HUES48 (cell line): ENCODE data around the gene IQSEC2.

Source experiments
- H3K27ac ChIP-seq: one replicate; pipeline ENCODE4 v1.7.0; 2013; ENCODE audit warnings: low read depth, low read length, inconsistent platforms
- H3K27me3 ChIP-seq: 2 replicates; pipeline ENCODE4 v1.6.1; 2013; ENCODE audit warnings: mild to moderate bottlenecking, low read length; ENCODE audit not compliant: control insufficient read depth, insufficient read depth
- H3K36me3 ChIP-seq: 2 replicates; pipeline ENCODE4 v1.6.1; 2013; ENCODE audit warnings: low read length; ENCODE audit not compliant: control insufficient read depth, insufficient read depth
- H3K4me1 ChIP-seq: 2 replicates; pipeline ENCODE4 v1.6.1; 2013; ENCODE audit warnings: mild to moderate bottlenecking, low read length; ENCODE audit not compliant: control insufficient read depth, insufficient read depth
- H3K4me3 ChIP-seq: 2 replicates; pipeline ENCODE4 v1.5.1; 2013; ENCODE audit warnings: mild to moderate bottlenecking, low read depth, low read length
- H3K9ac ChIP-seq: 2 replicates; pipeline ENCODE4 v1.6.1; 2013; ENCODE audit warnings: mild to moderate bottlenecking, low read depth, low read length, moderate library complexity
- H3K9me3 ChIP-seq: 2 replicates; pipeline ENCODE4 v1.6.1; 2013; ENCODE audit warnings: low read length; ENCODE audit not compliant: control insufficient read depth, insufficient read depth

IQSEC2 gene

GRCh38 chrX:53303195-53303594 lies 21.8 kb upstream of the IQSEC2 start:
- Histone ChIP-seq H3K9ac (no peak overlapping the region), H3K27me3 (no peaks in the 10 kb centered on the region), H3K36me3 (no peaks in the 10 kb centered on the region), H3K27ac (no peak overlapping the region), H3K4me3 (no peak overlapping the region), H3K4me1 (0 out of 2 replicates have a peak, but pooled peaks cover 4% of the 10 kb centered on the region), H3K9me3 (peaks cover 23% of the 10 kb centered on the region)

GRCh38 chrX:53300157-53300556 lies 18.8 kb upstream of the IQSEC2 start:
- H3K27me3 ChIP-seq = no peaks in the 10 kb centered on the region
- no peak overlapping the region for H3K4me3 ChIP-seq
- peaks cover 19% of the 10 kb centered on the region for H3K9me3 ChIP-seq
- no peak overlapping the region for H3K9ac ChIP-seq
- H3K4me1 ChIP-seq = 0 out of 2 replicates have a peak, but pooled peaks cover 4% of the 10 kb centered on the region
- H3K36me3 ChIP-seq = no peaks in the 10 kb centered on the region
- H3K27ac ChIP-seq = no peak overlapping the region

GRCh38 chrX:53294024-53294648 lies 12.8 kb upstream of the IQSEC2 start:
- no peaks in the 10 kb centered on the region for H3K27me3 ChIP-seq
- H3K36me3 ChIP-seq = no peaks in the 10 kb centered on the region
- peaks cover 17% of the 10 kb centered on the region; the same call in 1 of the 2 replicates for H3K9me3 ChIP-seq
- no peak overlapping the region for H3K27ac ChIP-seq
- no peaks in the 10 kb centered on the region for H3K4me1 ChIP-seq
- H3K4me3 ChIP-seq = no peak overlapping the region
- no peak overlapping the region for H3K9ac ChIP-seq

DNA sequence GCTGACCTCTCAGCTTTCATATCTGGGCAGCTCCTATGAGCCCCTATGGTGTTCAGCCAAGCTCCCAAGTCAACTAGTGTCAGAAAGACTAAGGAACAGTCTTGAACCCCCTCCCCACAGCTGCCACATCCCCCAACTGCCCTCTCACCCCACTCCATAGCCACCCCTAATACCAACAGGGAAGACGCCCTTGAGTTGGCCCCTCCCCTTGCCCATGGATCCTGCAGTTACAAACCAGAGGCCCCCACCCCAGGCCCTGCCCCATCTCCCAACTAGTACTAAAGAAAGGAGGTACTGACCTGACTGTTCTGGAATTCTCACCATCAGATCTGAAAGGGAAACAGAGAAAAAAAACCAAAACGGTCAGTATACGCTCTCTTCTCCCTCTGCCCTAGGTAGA lies 10.2 kb upstream of the IQSEC2 start:
- Histone ChIP-seq H3K4me3 (no peak overlapping the region), H3K9me3 (peaks cover 14% of the 10 kb centered on the region; the same call in 1 of the 2 replicates), H3K4me1 (peaks cover 4% of the 10 kb centered on the region; the same call in 1 of the 2 replicates), H3K27me3 (no peaks in the 10 kb centered on the region), H3K9ac (no peak overlapping the region), H3K27ac (no peak overlapping the region), H3K36me3 (0 out of 2 replicates have a peak, but pooled peaks cover 4% of the 10 kb centered on the region)

- Histone ChIP-seq H3K4me3 (no peak overlapping the region), H3K9ac (no peak overlapping the region)
These were observed 9.2 kb upstream of the IQSEC2 start for GRCh38 chrX:53290441-53291041.

DNA sequence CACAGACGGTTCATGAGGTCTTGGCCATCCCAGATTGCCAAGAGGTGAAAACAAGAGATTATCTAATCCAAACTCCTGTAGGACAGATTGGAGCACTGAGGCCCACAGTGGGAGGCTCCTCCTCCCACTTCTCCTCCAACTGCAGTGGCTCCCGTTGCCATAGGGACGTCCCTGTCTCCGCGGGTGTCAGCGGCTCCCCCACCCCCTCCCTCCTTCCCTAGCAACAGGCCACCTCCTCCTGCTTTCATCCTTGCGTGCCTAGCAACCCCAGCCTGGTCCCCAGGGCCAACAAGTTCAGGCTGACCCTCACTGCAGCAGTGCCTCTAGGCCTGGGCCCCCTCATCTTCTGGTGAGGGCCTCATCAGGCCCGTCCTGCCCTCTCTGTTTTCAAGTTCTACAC lies 6.8 kb upstream of the IQSEC2 start:
- Histone ChIP-seq H3K27me3 (no peaks in the 10 kb centered on the region), H3K27ac (no peak overlapping the region), H3K4me3 (no peak overlapping the region), H3K9me3 (peaks cover 19% of the 10 kb centered on the region; the same call in 1 of the 2 replicates), H3K36me3 (0 out of 2 replicates have a peak, but pooled peaks cover 4% of the 10 kb centered on the region), H3K9ac (no peak overlapping the region), H3K4me1 (peaks cover 4% of the 10 kb centered on the region; the same call in 1 of the 2 replicates)

More at GRCh38 chrX:53290441-53291041, 9.2 kb upstream of the IQSEC2 start:
- Histone ChIP-seq H3K4me1 (peaks cover 4% of the 10 kb centered on the region; the same call in 1 of the 2 replicates), H3K27ac (no peak overlapping the region), H3K27me3 (no peaks in the 10 kb centered on the region), H3K9me3 (peaks cover 18% of the 10 kb centered on the region; the same call in 1 of the 2 replicates), H3K36me3 (0 out of 2 replicates have a peak, but pooled peaks cover 4% of the 10 kb centered on the region)

DNA sequence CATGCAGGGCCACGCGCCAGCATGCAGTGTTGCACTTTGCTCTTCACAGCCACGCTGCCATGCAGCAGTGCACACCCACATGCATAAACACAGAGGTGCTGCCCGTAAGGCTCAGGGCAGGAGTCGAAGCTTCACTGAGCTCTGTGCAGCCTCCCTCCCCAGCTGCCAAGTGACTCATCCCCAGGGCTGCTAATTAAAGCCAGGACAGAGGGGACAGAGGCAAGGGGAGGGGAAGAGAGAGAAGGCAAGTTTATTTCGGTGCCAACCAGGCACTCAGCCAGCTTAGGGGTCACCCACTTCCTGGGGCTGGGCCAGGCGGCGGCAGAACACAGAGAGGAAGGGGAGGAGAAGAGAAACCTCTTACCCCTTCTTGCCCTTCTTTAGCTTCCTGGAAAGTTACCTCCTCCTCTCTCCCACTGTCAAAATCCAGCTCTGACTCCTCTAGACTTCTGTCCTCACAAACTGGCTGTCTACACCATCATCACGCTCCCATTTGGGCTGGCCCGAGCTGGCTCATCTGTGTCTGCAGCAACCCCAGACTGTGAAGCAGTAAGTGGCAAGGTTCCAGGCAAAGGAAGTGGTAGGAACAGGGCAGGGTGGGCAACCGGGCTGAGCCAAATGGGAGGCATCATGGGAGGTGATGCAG lies 6.2 kb upstream of the IQSEC2 start:
- Histone ChIP-seq H3K27me3 (no peaks in the 10 kb centered on the region), H3K4me3 (no peak overlapping the region), H3K36me3 (0 out of 2 replicates have a peak, but pooled peaks cover 4% of the 10 kb centered on the region), H3K4me1 (peaks cover 4% of the 10 kb centered on the region; the same call in 1 of the 2 replicates), H3K27ac (no peak overlapping the region), H3K9me3 (peaks cover 20% of the 10 kb centered on the region; the same call in 1 of the 2 replicates), H3K9ac (no peak overlapping the region)

DNA sequence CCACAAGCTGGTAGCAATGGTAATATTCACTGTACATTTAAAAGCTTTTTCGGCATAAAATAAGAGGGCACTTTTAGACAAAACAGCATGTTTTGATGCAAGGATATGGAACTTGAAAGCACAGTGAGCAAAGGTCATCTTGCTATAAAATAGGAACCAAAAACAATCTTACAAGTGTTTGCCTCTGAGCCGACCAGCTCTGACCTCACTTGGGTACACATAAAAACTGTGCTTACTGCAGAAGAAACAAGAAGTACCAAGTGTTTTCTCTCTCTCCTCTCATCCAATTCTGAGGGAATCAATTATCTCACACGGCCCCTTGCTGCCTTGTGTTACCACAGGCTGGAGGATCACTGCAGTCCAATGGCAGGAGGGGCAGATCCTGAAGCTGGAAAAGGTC lies 4.8 kb upstream of the IQSEC2 start:
- H3K9me3 ChIP-seq = peaks cover 11% of the 10 kb centered on the region; the same call in 1 of the 2 replicates

DNA sequence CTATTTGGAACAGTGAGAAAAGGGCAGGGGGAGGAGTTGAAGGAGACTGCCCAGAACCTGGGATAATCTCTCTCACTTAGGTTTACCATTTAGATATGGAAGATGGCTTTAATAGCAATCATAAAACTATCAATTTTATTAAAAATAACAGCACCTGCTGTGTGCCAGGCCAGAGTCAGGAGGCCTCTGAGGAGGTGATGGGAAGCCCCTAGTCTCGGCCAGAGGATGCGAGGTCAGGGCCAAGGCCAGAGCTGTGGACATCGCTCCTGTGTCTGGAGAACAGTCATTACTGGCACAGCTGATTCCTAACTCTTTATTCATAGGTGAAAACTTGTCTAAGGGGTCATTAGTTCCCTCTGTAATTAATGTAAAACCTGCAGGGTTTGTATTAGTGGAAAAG lies 4.2 kb upstream of the IQSEC2 start:
- Histone ChIP-seq H3K27ac (no peak overlapping the region), H3K9ac (no peak overlapping the region), H3K4me3 (no peak overlapping the region), H3K9me3 (peaks cover 11% of the 10 kb centered on the region; the same call in 1 of the 2 replicates), H3K36me3 (0 out of 2 replicates have a peak, but pooled peaks cover 4% of the 10 kb centered on the region), H3K4me1 (peaks cover 15% of the 10 kb centered on the region; the same call in 1 of the 2 replicates), H3K27me3 (no peaks in the 10 kb centered on the region)

More for the DNA sequence above, 4.8 kb upstream of the IQSEC2 start:
- Histone ChIP-seq H3K27ac (no peak overlapping the region), H3K4me3 (no peak overlapping the region), H3K36me3 (0 out of 2 replicates have a peak, but pooled peaks cover 4% of the 10 kb centered on the region), H3K4me1 (peaks cover 10% of the 10 kb centered on the region; the same call in 1 of the 2 replicates), H3K27me3 (no peaks in the 10 kb centered on the region), H3K9ac (no peak overlapping the region)

- H3K36me3 ChIP-seq = 0 out of 2 replicates have a peak, but pooled peaks cover 4% of the 10 kb centered on the region
- H3K4me1 ChIP-seq = peaks cover 15% of the 10 kb centered on the region; the same call in 1 of the 2 replicates
- no peak overlapping the region for H3K9ac ChIP-seq
- no peaks in the 10 kb centered on the region for H3K27me3 ChIP-seq
- H3K9me3 ChIP-seq = peaks cover 6% of the 10 kb centered on the region; the same call in 1 of the 2 replicates
- no peak overlapping the region for H3K4me3 ChIP-seq
- H3K27ac ChIP-seq = no peak overlapping the region
These were observed 3.5 kb upstream of the IQSEC2 start for GRCh38 chrX:53284684-53285447.
